ENCODE results near the gene MAP3K8.

MAP3K8 gene

DNA sequence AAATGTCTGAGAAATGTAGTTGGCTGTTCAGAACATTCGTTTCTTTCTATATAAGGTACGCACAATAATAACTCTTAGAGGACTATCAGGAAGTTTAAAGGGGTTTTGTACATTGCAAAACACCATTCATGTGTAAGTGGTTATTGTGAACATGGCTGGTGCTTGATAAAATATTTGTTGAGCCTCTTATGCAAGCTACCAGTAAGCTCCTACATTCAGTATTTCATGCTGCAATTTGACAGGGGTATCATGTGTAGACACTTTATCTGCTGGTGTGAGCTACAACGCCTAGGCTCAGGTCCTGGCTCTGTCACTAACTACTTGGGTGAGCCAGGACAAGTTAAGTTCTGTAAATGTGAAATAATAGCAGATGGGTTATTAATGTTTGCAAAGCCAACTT lies 75.5 kb downstream of the MAP3K8 start:
- TF ChIP-seq, protein P1, sequence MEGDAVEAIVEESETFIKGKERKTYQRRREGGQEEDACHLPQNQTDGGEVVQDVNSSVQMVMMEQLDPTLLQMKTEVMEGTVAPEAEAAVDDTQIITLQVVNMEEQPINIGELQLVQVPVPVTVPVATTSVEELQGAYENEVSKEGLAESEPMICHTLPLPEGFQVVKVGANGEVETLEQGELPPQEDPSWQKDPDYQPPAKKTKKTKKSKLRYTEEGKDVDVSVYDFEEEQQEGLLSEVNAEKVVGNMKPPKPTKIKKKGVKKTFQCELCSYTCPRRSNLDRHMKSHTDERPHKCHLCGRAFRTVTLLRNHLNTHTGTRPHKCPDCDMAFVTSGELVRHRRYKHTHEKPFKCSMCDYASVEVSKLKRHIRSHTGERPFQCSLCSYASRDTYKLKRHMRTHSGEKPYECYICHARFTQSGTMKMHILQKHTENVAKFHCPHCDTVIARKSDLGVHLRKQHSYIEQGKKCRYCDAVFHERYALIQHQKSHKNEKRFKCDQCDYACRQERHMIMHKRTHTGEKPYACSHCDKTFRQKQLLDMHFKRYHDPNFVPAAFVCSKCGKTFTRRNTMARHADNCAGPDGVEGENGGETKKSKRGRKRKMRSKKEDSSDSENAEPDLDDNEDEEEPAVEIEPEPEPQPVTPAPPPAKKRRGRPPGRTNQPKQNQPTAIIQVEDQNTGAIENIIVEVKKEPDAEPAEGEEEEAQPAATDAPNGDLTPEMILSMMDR (IDR thresholded peaks at IDR 0.05; ENCODE audit: low read depth, low read length, missing control alignments), result no peak
- Histone ChIP-seq H3K4me3 (ENCODE audit: low read depth, low read length) (no peak overlapping the region), H3K27ac (no peak overlapping the region), H3K36me3 (replicated peaks) (no peaks in the 10 kb centered on the region), H3K27me3 (replicated peaks) (no peaks in the 10 kb centered on the region)
- DNase-seq, result no peak
- in situ Hi-C loops (cut with HindIII; ENCODE audit: low pct_ligation_motif_present, low sequenced_read_pairs), result no loop called here

DNA sequence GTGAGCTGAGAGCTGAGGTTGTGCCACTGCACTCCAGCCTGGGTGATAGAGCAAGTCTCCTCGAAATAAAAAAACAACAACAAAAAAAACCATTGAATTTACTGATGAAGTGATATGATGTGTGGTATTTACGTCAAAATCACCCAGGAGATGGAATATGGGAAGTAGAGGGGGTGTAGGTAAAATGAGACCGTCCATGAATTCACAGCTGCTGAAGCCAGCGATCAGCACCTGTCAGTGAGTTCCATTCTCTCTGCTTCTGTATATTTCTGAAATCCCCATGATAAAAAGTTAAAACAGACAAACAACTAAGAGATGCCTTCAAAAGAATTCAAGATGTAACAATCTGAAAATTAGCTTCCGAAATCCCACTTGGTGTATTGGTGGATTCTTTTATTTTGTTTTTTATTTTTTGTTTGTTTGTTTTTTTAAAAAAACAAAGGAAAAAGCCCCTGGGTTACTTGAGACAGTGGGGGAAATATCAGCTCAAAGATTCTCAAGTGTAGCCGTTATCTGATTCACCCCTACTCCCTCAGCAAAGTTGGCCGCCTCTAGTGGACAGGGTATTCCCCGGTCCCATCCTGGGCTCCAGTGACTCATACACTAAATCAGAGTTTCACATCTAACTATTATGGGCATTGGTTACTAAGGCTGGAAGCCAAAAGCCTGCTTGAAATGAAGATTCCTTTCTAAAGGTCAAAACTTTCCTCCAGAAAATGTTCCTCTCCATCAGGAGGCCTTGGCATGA lies 76.4 kb downstream of the MAP3K8 start:
- Histone ChIP-seq H3K27ac (peak overlapping the region; percentile 62), H3K36me3 (replicated peaks) (no peaks in the 10 kb centered on the region), H3K4me3 (ENCODE audit: low read depth, low read length) (no peak overlapping the region), H3K27me3 (replicated peaks) (no peaks in the 10 kb centered on the region)
- in situ Hi-C loops (cut with HindIII; ENCODE audit: low pct_ligation_motif_present, low sequenced_read_pairs), result no loop called here
- TF ChIP-seq, protein P1 (IDR thresholded peaks at IDR 0.05; ENCODE audit: low read depth, low read length, missing control alignments), result peak; percentile 59
- DNase-seq, result peak; percentile 84

DNA sequence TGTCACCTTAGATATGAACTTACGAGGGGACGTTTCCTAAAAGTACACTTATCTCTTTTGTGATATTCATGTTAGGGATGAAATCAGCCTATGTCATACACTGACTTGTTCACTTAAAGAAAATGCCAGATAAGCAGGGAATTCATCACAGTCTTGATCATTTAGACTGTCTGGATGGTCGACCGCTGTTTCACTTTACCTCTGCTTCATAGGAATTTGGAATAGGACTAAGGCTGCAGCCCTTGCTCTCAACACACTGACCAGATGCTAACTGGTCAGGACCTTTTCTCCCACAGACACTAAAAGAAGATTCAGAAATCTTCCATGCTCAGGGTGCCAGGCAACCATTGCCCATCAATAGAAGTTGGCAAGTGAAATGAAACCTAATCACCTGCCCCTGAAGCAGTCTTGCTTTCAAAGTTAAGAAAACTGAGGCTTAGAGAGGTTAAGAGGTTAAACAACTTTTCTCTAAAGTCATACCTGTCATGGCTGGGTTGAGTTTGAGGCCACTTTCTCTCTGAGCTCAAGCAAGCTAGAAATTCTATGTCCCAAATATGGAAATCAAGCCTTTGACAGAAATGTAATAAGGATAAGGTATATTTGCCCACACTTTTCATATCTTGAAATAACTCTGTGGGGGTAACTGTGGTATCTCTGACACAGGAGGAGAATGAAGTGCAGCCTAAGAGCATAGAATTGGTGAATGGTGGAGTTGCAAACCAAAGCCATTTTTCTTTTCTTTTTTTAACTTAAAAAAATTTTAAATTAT lies 77.1 kb downstream of the MAP3K8 start:
- TF ChIP-seq, protein P1 (IDR thresholded peaks at IDR 0.05; ENCODE audit: low read depth, low read length, missing control alignments), result no peak
- Histone ChIP-seq H3K4me3 (ENCODE audit: low read depth, low read length) (no peak overlapping the region), H3K27ac (peak overlapping the region; percentile 62), H3K27me3 (replicated peaks) (no peaks in the 10 kb centered on the region), H3K36me3 (replicated peaks) (no peaks in the 10 kb centered on the region)
- in situ Hi-C loops (cut with HindIII; ENCODE audit: low pct_ligation_motif_present, low sequenced_read_pairs), result no loop called here
- DNase-seq, result peak; percentile 61

All from brain microvascular endothelial cell (primary cell).